GM12873 (cell line): ENCODE results near the gene KLHL29.

ENCODE experiments used
- CTCF ChIP-seq: IDR thresholded peaks from 2 replicates; pipeline ENCODE4 v1.5.1; 2012; ENCODE audit warnings: low read depth, mild to moderate bottlenecking, moderate library complexity, low read length, control low read depth; ENCODE audit not compliant: insufficient read depth; ENCODE audit errors: missing control alignments

Gene KLHL29

GRCh38 chr2:23387221-23387550 lies 2.2 kb downstream of the KLHL29 start:
- TF ChIP-seq CTCF = no peak

- no peak for TF ChIP-seq CTCF
Measured at GRCh38 chr2:23387845-23388244, 2.9 kb downstream of the KLHL29 start.

GRCh38 chr2:23388294-23388693 lies 3.3 kb downstream of the KLHL29 start:
- TF ChIP-seq CTCF = no peak

- no peak for TF ChIP-seq CTCF
Measured at GRCh38 chr2:23388756-23389514, 4.0 kb downstream of the KLHL29 start.

GRCh38 chr2:23390152-23390551 lies 5.2 kb downstream of the KLHL29 start:
- no peak for TF ChIP-seq CTCF

- no peak for TF ChIP-seq CTCF
Measured at GRCh38 chr2:23393722-23394121, 8.7 kb downstream of the KLHL29 start.

- no peak for TF ChIP-seq CTCF
Measured at GRCh38 chr2:23394700-23395099, 9.7 kb downstream of the KLHL29 start.
